Glutamatergic neuron (in vitro differentiated cells): ENCODE data around the gene ITGA4. TPM values are rescaled to one million over a fixed set of nuclear protein-coding genes. Genes with fewer than 3 reads are reported as not detected.

Experiments used
- DNase-seq: peaks from one replicate; pipeline ENCODE4 v3.0.0; 2022
- H3K27ac Mint-ChIP-seq: one replicate; pipeline ENCODE4 v1.8.0; 2020; ENCODE audit warnings: mild to moderate bottlenecking, mixed read lengths, inconsistent platforms; ENCODE audit not compliant: unreplicated experiment
- H3K27me3 Mint-ChIP-seq: one replicate; pipeline ENCODE4 v1.8.0; 2020; ENCODE audit warnings: mild to moderate bottlenecking, moderate library complexity, mixed read lengths, inconsistent platforms; ENCODE audit not compliant: unreplicated experiment
- H3K36me3 Mint-ChIP-seq: one replicate; pipeline ENCODE4 v1.8.0; 2020; ENCODE audit warnings: mild to moderate bottlenecking, mixed read lengths, inconsistent platforms; ENCODE audit not compliant: unreplicated experiment
- H3K4me1 Mint-ChIP-seq: one replicate; pipeline ENCODE4 v1.8.0; 2020; ENCODE audit warnings: mild to moderate bottlenecking, low read depth, mixed read lengths, inconsistent platforms; ENCODE audit not compliant: unreplicated experiment
- H3K4me3 Mint-ChIP-seq: one replicate; pipeline ENCODE4 v1.8.0; 2020; ENCODE audit warnings: mild to moderate bottlenecking, mixed read lengths, inconsistent platforms; ENCODE audit not compliant: unreplicated experiment
- H3K9me3 Mint-ChIP-seq: one replicate; pipeline ENCODE4 v1.8.0; 2020; ENCODE audit warnings: mild to moderate bottlenecking, moderate library complexity, mixed read lengths, inconsistent platforms; ENCODE audit not compliant: unreplicated experiment
- CTCF ChIP-seq: fragments of 200-600 bp; sonication (generic); IDR thresholded peaks from one replicate; pipeline ENCODE4 v1.5.0; 2021; ENCODE audit not compliant: partially characterized antibody, unreplicated experiment
- total RNA-seq: library from RNA; stranded (reverse); fragmentation: NEBNext Ultra II Directional; extraction: Animal tissue kit (Norgen Biotek cat#: 25700); gene quantifications from one replicate; pipeline ENCODE4 v1.2.1, GENCODE V29; 2021; ENCODE audit not compliant: unreplicated experiment

Gene ITGA4
- total RNA-seq, 1 donor from 2014 or later = 5.4 TPM

GRCh38 chr2:181553244-181553643 is 96.1 kb downstream of the ITGA4 start:
- no peaks in the 10 kb centered on the region for H3K36me3 Mint-ChIP-seq
- no peak for DNase-seq
- peaks cover 6% of the 10 kb centered on the region for H3K4me1 Mint-ChIP-seq

GRCh38 chr2:181554061-181554830 is 97.1 kb downstream of the ITGA4 start:
- no peak for DNase-seq
- no peaks in the 10 kb centered on the region for H3K9me3 Mint-ChIP-seq
- no peak for TF ChIP-seq CTCF
- H3K4me3 Mint-ChIP-seq = no peak overlapping the region
- H3K27ac Mint-ChIP-seq = no peak overlapping the region
- H3K4me1 Mint-ChIP-seq = peaks cover 6% of the 10 kb centered on the region
- no peaks in the 10 kb centered on the region for H3K27me3 Mint-ChIP-seq
- no peaks in the 10 kb centered on the region for H3K36me3 Mint-ChIP-seq

More at GRCh38 chr2:181553244-181553643, 96.1 kb downstream of the ITGA4 start:
- Mint-ChIP-seq H3K9me3 (no peaks in the 10 kb centered on the region), H3K27ac (no peak overlapping the region), H3K27me3 (peaks cover under 1% of the 10 kb centered on the region), H3K4me3 (no peak overlapping the region)
- TF ChIP-seq CTCF = no peak

- Mint-ChIP-seq H3K36me3 (no peaks in the 10 kb centered on the region), H3K27me3 (no peaks in the 10 kb centered on the region), H3K4me1 (peaks cover 6% of the 10 kb centered on the region), H3K4me3 (no peak overlapping the region), H3K9me3 (no peaks in the 10 kb centered on the region), H3K27ac (no peak overlapping the region)
- no peak for TF ChIP-seq CTCF
- no peak for DNase-seq
Measured at GRCh38 chr2:181558371-181558770, 101.2 kb downstream of the ITGA4 start.

- H3K27ac Mint-ChIP-seq = no peak overlapping the region
- no peak for TF ChIP-seq CTCF
- H3K36me3 Mint-ChIP-seq = no peaks in the 10 kb centered on the region
- H3K4me1 Mint-ChIP-seq = no peaks in the 10 kb centered on the region
- no peaks in the 10 kb centered on the region for H3K9me3 Mint-ChIP-seq
- no peak for DNase-seq
- no peaks in the 10 kb centered on the region for H3K27me3 Mint-ChIP-seq
- H3K4me3 Mint-ChIP-seq = no peak overlapping the region
Measured at GRCh38 chr2:181563101-181563692, 106.0 kb downstream of the ITGA4 start.
